Measurements from ENCODE around the gene WDR82. TPM values are rescaled to one million over a fixed set of nuclear protein-coding genes. Genes with fewer than 3 reads are reported as not detected.

The WDR82 gene
- total and polyA plus RNA-seq, 9 donors: 52.6 to 103 (median 87.9) TPM

DNA sequence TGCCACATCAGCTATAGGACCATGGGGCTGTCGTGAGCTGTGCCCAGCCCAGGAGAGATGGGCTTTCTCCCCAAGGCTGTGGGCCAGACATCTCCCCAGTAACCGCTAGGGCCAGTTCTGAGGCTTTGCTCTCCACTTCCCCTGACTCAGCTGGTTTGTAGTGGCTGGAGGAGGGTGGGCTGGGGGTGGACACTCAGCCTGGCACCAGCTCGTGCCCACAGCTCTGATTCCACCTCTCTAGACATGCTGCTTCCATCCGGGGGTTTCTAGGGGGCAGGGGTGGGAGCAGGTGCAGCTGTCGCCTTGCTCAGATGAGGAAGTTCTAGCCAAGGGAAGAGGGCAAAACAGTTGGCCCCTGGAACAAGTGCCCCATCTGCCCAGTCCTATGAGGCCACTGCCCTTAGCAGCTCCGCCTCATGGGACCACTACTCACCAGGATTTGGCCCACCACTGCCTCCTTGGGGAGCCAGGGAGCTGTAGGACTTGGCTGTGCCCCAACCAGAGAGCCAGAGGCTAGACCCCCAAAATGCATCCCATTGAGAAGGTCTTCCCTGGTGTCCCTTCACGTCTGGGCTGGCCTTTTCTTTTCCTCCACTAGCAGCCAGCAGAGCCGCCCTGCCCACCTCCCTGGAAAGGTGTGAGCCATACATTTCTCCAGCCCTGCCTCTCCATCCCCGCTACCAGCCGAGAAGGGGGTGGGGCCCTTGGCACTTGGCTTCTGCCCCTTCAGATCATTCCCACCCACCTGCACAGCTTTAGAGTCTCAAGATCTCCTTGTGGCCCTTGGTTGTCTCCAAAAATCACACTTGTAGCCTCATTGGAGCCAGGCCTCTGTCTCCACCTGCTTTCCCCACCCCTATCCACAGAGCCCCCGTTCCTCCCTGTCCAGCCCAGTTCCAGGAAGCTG, 19.0 kb upstream of the WDR82 start:
- no peaks in the 10 kb centered on the region for H3K9me3 ChIP-seq (replicated peaks; ENCODE audit: control insufficient read depth, low read depth, low read length)
- no peak overlapping the region for H3K4me3 ChIP-seq (ENCODE audit: low read length)
- H3K4me1 ChIP-seq (ENCODE audit: control insufficient read depth, insufficient read depth, low read length): peaks cover 41% of the 10 kb centered on the region
- no peak for DNase-seq
- H3K27ac ChIP-seq (ENCODE audit: low read length): no peak overlapping the region
- H3K36me3 ChIP-seq (ENCODE audit: control insufficient read depth, insufficient read depth, low read length): peaks cover 11% of the 10 kb centered on the region
- WGBS (ENCODE audit: insufficient coverage): 77% methylated on average over 7 of the region's 11 CpGs
- H3K27me3 ChIP-seq (ENCODE audit: control insufficient read depth, insufficient read depth, low read length): peaks cover 7% of the 10 kb centered on the region

DNA sequence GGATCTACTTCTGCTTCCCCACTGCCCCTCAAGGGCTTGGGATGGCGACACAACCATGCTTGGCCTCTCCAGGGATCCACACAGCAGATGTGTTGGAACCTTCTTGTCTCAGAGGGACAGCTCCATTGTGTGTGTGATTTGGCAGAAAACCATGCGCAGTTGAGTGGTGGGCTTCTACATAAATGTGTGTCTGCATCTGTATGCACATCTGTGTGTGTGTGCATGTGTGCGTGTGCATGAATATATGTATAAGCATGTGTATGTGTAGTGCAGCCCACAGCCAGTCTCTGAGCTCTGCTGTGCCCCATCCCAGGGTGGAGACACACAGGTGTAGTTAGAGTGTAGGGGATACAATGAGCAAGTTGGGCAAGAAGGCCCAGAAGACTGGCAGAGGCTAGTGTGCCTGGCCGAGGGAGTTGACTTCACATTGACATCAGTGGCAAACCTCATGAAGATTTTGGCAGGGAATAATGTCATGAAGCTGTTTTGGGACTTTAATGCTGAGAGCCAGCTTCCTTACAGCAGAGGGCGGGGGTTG, 17.3 kb upstream of the WDR82 start:
- Histone ChIP-seq H3K4me1 (ENCODE audit: control insufficient read depth, insufficient read depth, low read length) (peaks cover 35% of the 10 kb centered on the region), H3K36me3 (ENCODE audit: control insufficient read depth, insufficient read depth, low read length) (peaks cover 20% of the 10 kb centered on the region), H3K27ac (ENCODE audit: low read length) (no peak overlapping the region), H3K27me3 (ENCODE audit: control insufficient read depth, insufficient read depth, low read length) (peaks cover 7% of the 10 kb centered on the region), H3K4me3 (ENCODE audit: low read length) (no peak overlapping the region), H3K9me3 (replicated peaks; ENCODE audit: control insufficient read depth, low read depth, low read length) (no peaks in the 10 kb centered on the region)
- WGBS (ENCODE audit: insufficient coverage): 69% methylated on average over 3 of the region's 5 CpGs
- DNase-seq: no peak

DNA sequence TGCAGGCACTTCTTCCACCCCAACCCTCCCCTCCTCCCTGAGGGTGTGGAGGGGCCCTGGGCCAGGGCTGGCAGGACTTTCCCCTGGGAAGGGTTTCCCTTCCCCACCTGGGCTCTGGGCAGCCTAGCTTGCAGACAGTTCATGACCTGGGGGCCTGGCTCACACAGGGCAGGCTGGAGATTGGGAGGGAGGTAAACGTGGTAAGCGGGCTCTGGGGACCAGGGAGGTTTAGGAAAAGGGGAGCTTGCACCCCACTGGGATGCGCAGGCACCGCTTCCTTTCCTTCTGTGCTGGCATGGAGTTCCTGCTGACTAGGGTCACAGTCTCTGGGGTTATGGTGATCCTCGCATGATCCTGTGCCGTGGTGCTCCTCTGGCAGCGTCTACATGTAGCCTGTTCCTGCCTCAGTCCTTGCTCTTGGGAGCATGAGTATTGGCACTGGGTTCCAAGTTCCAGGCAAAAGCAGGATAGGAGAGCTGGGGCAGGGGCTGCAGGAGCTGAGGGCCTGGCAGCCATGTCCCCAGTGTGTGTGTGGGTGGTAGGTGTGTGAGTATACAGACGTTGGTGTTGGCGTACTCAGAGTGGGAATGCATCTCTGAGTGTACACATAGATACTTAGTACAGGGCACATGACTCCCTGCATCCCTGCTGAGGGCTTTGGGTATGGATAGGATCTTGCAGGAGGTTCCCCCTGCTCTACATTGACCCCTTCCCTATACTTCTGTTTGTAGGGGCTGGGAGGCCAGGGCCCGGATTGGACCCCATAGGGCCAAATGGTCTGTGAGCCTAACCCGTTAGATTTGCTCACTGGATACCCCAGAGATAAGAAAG, 16.1 kb upstream of the WDR82 start:
- peaks cover 22% of the 10 kb centered on the region for H3K36me3 ChIP-seq (ENCODE audit: control insufficient read depth, insufficient read depth, low read length)
- H3K4me1 ChIP-seq (ENCODE audit: control insufficient read depth, insufficient read depth, low read length): peaks cover 25% of the 10 kb centered on the region
- no peak for DNase-seq
- H3K27me3 ChIP-seq (ENCODE audit: control insufficient read depth, insufficient read depth, low read length): peaks cover 7% of the 10 kb centered on the region
- 69% methylated on average over 8 of the region's 11 CpGs for WGBS (ENCODE audit: insufficient coverage)
- no peak overlapping the region for H3K4me3 ChIP-seq (ENCODE audit: low read length)
- no peaks in the 10 kb centered on the region for H3K9me3 ChIP-seq (replicated peaks; ENCODE audit: control insufficient read depth, low read depth, low read length)
- H3K27ac ChIP-seq (ENCODE audit: low read length): no peak overlapping the region

DNA sequence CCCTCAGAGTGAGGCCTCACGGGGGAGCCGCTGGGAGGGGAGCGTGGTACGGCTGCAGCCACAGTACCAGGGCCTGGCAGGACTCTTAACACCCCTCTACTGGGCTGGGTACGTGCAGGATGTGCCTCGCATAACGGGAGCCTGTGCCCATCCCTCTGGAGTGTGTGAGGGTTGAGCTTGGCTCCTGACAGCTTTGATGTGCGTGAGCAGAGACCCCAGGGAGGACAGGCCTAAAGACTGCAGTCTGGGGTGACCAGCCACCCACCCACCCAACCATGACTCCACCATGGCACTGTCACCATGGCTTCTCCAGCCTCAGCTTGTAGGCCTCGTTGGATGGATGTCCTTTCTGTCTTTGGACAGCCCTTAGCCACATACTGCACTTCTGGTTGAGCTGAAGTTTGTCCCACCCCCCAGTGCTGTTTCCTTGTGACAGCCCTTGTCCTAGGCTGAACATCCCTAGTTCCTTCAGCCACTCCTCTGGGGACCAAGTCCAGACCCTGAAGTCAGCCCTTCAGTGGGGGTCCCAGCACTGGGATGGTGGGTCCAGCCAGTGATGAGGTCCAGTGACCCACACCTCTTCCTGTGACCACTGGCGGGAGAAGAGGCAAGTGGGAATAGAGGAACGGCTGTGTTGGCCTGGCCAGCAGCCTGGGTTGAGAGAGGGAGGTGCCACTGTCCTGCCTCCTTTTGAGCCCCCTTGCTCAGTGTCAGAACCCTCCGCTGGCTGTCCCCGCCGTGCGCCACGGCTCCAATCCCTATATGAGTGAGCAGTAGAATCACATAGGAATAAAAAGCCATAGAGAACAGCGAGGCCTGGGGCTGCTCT, 15.3 kb upstream of the WDR82 start:
- Histone ChIP-seq H3K4me3 (ENCODE audit: low read length) (no peak overlapping the region), H3K27ac (ENCODE audit: low read length) (no peak overlapping the region), H3K27me3 (ENCODE audit: control insufficient read depth, insufficient read depth, low read length) (peaks cover 7% of the 10 kb centered on the region), H3K36me3 (ENCODE audit: control insufficient read depth, insufficient read depth, low read length) (peaks cover 22% of the 10 kb centered on the region), H3K4me1 (ENCODE audit: control insufficient read depth, insufficient read depth, low read length) (peaks cover 21% of the 10 kb centered on the region), H3K9me3 (replicated peaks; ENCODE audit: control insufficient read depth, low read depth, low read length) (no peaks in the 10 kb centered on the region)
- 73% methylated on average over 8 of the region's 17 CpGs for WGBS (ENCODE audit: insufficient coverage)
- no peak for DNase-seq

DNA sequence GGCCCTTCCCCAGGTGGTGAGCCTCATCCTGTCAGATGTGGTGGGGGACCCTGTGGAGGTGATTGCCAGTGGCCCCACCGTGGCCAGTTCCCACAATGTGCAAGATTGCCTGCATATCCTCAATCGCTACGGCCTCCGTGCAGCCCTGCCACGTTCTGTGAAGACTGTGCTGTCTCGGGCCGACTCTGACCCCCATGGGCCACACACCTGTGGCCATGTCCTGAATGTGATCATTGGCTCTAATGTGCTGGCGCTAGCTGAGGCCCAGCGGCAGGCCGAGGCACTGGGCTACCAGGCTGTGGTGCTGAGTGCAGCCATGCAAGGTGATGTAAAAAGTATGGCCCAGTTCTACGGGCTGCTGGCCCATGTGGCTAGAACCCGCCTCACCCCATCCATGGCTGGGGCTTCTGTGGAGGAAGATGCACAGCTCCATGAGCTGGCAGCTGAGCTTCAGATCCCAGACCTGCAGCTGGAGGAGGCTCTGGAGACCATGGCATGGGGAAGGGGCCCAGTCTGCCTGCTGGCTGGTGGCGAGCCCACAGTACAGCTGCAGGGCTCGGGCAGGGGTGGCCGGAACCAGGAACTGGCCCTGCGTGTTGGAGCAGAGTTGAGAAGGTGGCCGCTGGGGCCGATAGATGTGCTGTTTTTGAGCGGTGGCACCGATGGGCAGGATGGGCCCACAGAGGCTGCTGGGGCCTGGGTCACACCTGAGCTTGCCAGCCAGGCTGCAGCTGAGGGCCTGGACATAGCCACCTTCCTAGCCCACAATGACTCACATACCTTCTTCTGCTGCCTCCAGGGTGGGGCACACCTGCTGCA, 14.0 kb upstream of the WDR82 start:
- H3K27ac ChIP-seq (ENCODE audit: low read length): no peak overlapping the region
- no peaks in the 10 kb centered on the region for H3K27me3 ChIP-seq (ENCODE audit: control insufficient read depth, insufficient read depth, low read length)
- H3K36me3 ChIP-seq (ENCODE audit: control insufficient read depth, insufficient read depth, low read length): peaks cover 22% of the 10 kb centered on the region
- peaks cover 13% of the 10 kb centered on the region for H3K4me1 ChIP-seq (ENCODE audit: control insufficient read depth, insufficient read depth, low read length)
- H3K9me3 ChIP-seq (replicated peaks; ENCODE audit: control insufficient read depth, low read depth, low read length): no peaks in the 10 kb centered on the region
- H3K4me3 ChIP-seq (ENCODE audit: low read length): no peak overlapping the region
- WGBS (ENCODE audit: insufficient coverage): 92% methylated on average over 20 of the region's 20 CpGs
- DNase-seq: no peak

DNA sequence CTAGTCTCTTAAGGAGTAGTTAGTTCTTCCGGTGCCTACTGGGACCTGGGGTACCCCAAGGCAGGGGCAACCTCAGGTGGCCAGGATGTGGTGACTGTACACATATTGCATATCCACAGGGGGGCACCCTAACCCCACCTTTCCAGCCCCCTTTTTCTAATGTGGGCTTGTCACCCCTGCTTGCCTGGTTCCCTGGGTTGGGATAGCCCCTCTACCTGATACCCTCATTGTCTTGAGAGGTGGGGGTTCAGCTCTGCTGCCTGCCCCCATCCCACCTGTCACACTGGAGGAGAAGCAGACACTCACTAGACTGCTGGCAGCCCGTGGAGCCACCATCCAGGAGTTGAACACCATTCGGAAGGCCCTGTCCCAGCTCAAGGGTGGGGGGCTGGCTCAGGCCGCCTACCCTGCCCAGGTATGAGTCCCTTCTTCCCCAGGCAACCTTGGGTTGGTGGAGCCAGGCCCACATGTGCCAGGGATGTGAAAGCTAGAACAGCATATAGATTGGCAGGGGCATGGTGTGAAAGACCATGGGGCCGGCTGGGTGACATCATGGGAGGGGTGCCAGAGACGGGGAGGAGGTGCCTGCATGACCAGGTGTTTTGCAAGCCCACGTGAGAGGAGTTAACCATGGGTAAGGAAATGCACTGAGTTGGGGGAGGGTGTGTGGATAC, 13.2 kb upstream of the WDR82 start:
- H3K4me3 ChIP-seq (ENCODE audit: low read length): no peak overlapping the region
- H3K4me1 ChIP-seq (ENCODE audit: control insufficient read depth, insufficient read depth, low read length): peaks cover 13% of the 10 kb centered on the region
- H3K36me3 ChIP-seq (ENCODE audit: control insufficient read depth, insufficient read depth, low read length): peaks cover 22% of the 10 kb centered on the region
- no peak for DNase-seq
- 78% methylated on average over 5 of the region's 7 CpGs for WGBS (ENCODE audit: insufficient coverage)
- H3K9me3 ChIP-seq (replicated peaks; ENCODE audit: control insufficient read depth, low read depth, low read length): no peaks in the 10 kb centered on the region
- no peaks in the 10 kb centered on the region for H3K27me3 ChIP-seq (ENCODE audit: control insufficient read depth, insufficient read depth, low read length)
- no peak overlapping the region for H3K27ac ChIP-seq (ENCODE audit: low read length)

DNA sequence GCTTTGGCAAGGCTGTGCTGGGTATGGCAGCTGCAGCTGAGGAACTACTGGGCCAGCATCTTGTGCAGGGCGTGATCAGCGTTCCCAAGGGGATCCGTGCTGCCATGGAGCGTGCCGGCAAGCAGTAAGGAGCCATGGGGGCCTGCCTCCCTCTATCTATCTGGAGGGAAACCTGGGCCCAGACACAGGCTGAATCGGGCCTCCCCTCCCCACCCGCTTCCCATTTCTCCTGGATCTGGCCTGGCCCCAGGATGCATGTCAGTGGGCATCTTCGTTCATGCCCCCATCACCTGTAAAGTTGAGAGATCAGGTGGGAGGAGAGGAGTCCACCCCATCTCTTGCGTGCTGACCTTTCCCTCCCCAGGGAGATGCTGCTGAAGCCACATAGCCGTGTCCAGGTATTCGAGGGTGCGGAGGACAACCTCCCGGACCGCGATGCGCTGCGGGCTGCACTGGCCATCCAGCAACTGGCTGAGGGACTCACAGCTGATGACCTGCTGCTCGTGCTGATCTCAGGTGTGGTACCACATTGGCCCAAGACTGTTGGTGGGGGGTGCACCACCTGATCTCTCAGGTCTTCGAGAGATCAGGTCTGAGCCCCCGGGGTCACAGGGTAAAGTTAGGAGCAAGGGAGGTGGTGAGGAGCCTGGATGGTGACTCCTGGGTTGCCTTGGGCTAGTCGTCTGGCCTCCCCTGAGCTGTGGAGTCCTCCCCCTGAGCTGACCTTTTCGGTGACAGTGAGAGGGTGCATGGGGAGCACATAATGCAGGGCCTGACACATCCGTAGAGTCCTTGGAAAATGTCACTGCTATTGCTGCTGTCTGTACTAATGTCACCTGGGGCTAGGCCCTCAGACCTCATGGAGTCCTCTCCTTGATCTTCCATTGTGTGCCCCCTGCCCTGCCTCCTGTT, 12.4 kb upstream of the WDR82 start:
- Histone ChIP-seq H3K4me3 (ENCODE audit: low read length) (no peak overlapping the region), H3K27ac (ENCODE audit: low read length) (no peak overlapping the region), H3K9me3 (replicated peaks; ENCODE audit: control insufficient read depth, low read depth, low read length) (no peaks in the 10 kb centered on the region), H3K27me3 (ENCODE audit: control insufficient read depth, insufficient read depth, low read length) (no peaks in the 10 kb centered on the region), H3K36me3 (ENCODE audit: control insufficient read depth, insufficient read depth, low read length) (peaks cover 22% of the 10 kb centered on the region), H3K4me1 (ENCODE audit: control insufficient read depth, insufficient read depth, low read length) (peaks cover 12% of the 10 kb centered on the region)
- 90% methylated on average over 19 of the region's 23 CpGs for WGBS (ENCODE audit: insufficient coverage)
- DNase-seq: no peak
